IMR-90 (cell line): ENCODE data around the gene KRTAP5-5. TPM values are rescaled to one million over a fixed set of nuclear protein-coding genes. Genes with fewer than 3 reads are reported as not detected.

Source experiments
- ATAC-seq: fragments of 200-7000 bp; cut with Tn5 transposase; 2 replicates; pipeline ENCODE4 v1.9.1; 2020; ENCODE audit warnings: low read depth, mild to moderate bottlenecking, moderate library complexity
- BruUV-seq: library from RNA; stranded (reverse); fragments of 400-500 nt; replicated peaks from 2 replicates; lab custom pipeline; 2021; lab: Mats Ljungman, UMichigan
- CTCF ChIA-PET: fragments of 300-600 bp; formaldehyde crosslinking; extraction: SDS; loops from one replicate; lab custom pipeline; 2021; ENCODE audit warnings: antibody characterized with exemption; lab: Yijun Ruan, JAX
- POLR2A ChIA-PET: fragments of 300-600 bp; sonication (Branson Sonifier 250); formaldehyde crosslinking; loops from one replicate; lab custom pipeline; 2022; ENCODE audit warnings: antibody characterized with exemption; ENCODE audit not compliant: unreplicated experiment; lab: Charles Lee
- DNase-seq: peaks from one replicate; pipeline ENCODE4 v3.0.0; 2013
- H2AFZ ChIP-seq: replicated peaks from 2 replicates; pipeline ENCODE3; 2013; ENCODE audit warnings: low read length, mild to moderate bottlenecking; ENCODE audit not compliant: poor library complexity
- H2AK5ac ChIP-seq: 2 replicates; pipeline ENCODE4 v1.6.1; 2013; ENCODE audit warnings: low read depth, low read length, inconsistent platforms
- H2AK9ac ChIP-seq: replicated peaks from 2 replicates; pipeline ENCODE3; 2013; ENCODE audit warnings: mild to moderate bottlenecking, low read depth, low read length, moderate library complexity; ENCODE audit not compliant: poor library complexity
- H2BK120ac ChIP-seq: 2 replicates; pipeline ENCODE4 v1.6.1; 2013; ENCODE audit warnings: low read depth, low read length, inconsistent platforms
- H2BK15ac ChIP-seq: 3 replicates; pipeline ENCODE4 v1.6.1; 2013; ENCODE audit warnings: low read depth, low read length, inconsistent platforms
- H2BK20ac ChIP-seq: 2 replicates; pipeline ENCODE4 v1.6.1; 2013; ENCODE audit warnings: low read depth, mild to moderate bottlenecking, inconsistent platforms, low read length, moderate library complexity
- H2BK5ac ChIP-seq: 2 replicates; pipeline ENCODE4 v1.6.1; 2013; ENCODE audit warnings: mild to moderate bottlenecking, low read depth, low read length, inconsistent platforms; ENCODE audit not compliant: poor library complexity, severe bottlenecking
- H3K14ac ChIP-seq: replicated peaks from 2 replicates; pipeline ENCODE4 v1.6.1; 2013; ENCODE audit warnings: low read depth, low read length, inconsistent platforms
- H3K18ac ChIP-seq: 2 replicates; pipeline ENCODE4 v1.6.1; 2013; ENCODE audit warnings: low read depth, low read length, control low read depth
- H3K23ac ChIP-seq: 2 replicates; pipeline ENCODE4 v1.6.1; 2013; ENCODE audit warnings: low read depth, low read length, inconsistent platforms
- H3K27ac ChIP-seq: 2 replicates; pipeline ENCODE4 v1.5.1; 2013; ENCODE audit warnings: mild to moderate bottlenecking, control low read depth, low read length; ENCODE audit not compliant: insufficient read depth
- H3K27me3 ChIP-seq: 2 replicates; pipeline ENCODE4 v1.6.1; 2013; ENCODE audit warnings: low read length; ENCODE audit not compliant: control insufficient read depth, insufficient read depth
- H3K36me3 ChIP-seq: 2 replicates; pipeline ENCODE4 v1.6.1; 2013; ENCODE audit warnings: low read length, mixed read lengths; ENCODE audit not compliant: control insufficient read depth, insufficient read depth
- H3K4ac ChIP-seq: 2 replicates; pipeline ENCODE4 v1.6.1; 2013; ENCODE audit warnings: low read depth, low read length, inconsistent platforms
- H3K4me1 ChIP-seq: 2 replicates; pipeline ENCODE4 v1.6.1; 2013; ENCODE audit warnings: low read length, mixed read lengths; ENCODE audit not compliant: control insufficient read depth, insufficient read depth
- H3K4me2 ChIP-seq: 2 replicates; pipeline ENCODE4 v1.6.1; 2013; ENCODE audit warnings: low read depth, mild to moderate bottlenecking, control low read depth, low read length, moderate library complexity
- H3K4me3 ChIP-seq: 2 replicates; pipeline ENCODE4 v1.5.1; 2013; ENCODE audit warnings: low read depth, mild to moderate bottlenecking, control low read depth, low read length, moderate library complexity; ENCODE audit not compliant: insufficient read depth
- H3K56ac ChIP-seq: 2 replicates; pipeline ENCODE4 v1.6.1; 2013; ENCODE audit warnings: low read length, inconsistent platforms; ENCODE audit not compliant: insufficient read depth; ENCODE audit errors: extremely low read depth
- H3K79me1 ChIP-seq, 2 experiments: 2 replicates each; pipeline ENCODE4 v1.6.1; 2013; ENCODE audit warnings: low read length in 2 of 2, inconsistent platforms in 1 of 2, low read depth in 1 of 2
- H3K9ac ChIP-seq: 2 replicates; pipeline ENCODE4 v1.6.1; 2013; ENCODE audit warnings: low read depth, low read length, control low read depth
- H3K9me1 ChIP-seq: 2 replicates; pipeline ENCODE4 v1.6.1; 2013; ENCODE audit warnings: low read length, inconsistent platforms; ENCODE audit not compliant: insufficient read depth
- H3K9me3 ChIP-seq: 2 replicates; pipeline ENCODE4 v1.6.1; 2013; ENCODE audit warnings: low read length; ENCODE audit not compliant: control insufficient read depth, insufficient read depth
- H4K20me1 ChIP-seq: 2 replicates; pipeline ENCODE4 v1.6.1; 2013; ENCODE audit warnings: low read length, inconsistent platforms; ENCODE audit not compliant: insufficient read depth
- H4K5ac ChIP-seq: 2 replicates; pipeline ENCODE4 v1.6.1; 2013; ENCODE audit warnings: mild to moderate bottlenecking, low read depth, low read length, control low read depth
- H4K8ac ChIP-seq, 2 experiments: 2 replicates each; pipeline ENCODE4 v1.6.1; 2013; ENCODE audit warnings: low read depth in 2 of 2, low read length in 2 of 2, control low read depth in 1 of 2, inconsistent platforms in 1 of 2
- H4K91ac ChIP-seq: 2 replicates; pipeline ENCODE4 v1.6.1; 2013; ENCODE audit warnings: low read depth, low read length, inconsistent platforms; ENCODE audit not compliant: insufficient read depth
- BHLHE40 ChIP-seq: fragments of 150-350 bp; IDR thresholded peaks from 2 replicates; pipeline ENCODE4 v1.6.1; 2016; ENCODE audit warnings: mild to moderate bottlenecking, low read depth, low read length
- CEBPB ChIP-seq: IDR thresholded peaks from 2 replicates; pipeline ENCODE4 v1.6.1; 2012; ENCODE audit warnings: low read depth, low read length, improper control_type of control experiment
- CHD1 ChIP-seq: IDR thresholded peaks from 2 replicates; pipeline ENCODE4 v1.6.1; 2012; ENCODE audit warnings: low read depth, low read length, improper control_type of control experiment
- CTCF ChIP-seq: conservative IDR thresholded peaks from 2 replicates; pipeline ENCODE4 v1.5.1; 2012; ENCODE audit warnings: mild to moderate bottlenecking, low read depth, low read length, improper control_type of control experiment
- ELK1 ChIP-seq: fragments of 150-350 bp; IDR thresholded peaks from 2 replicates; pipeline ENCODE4 v1.6.1; 2016; ENCODE audit warnings: low read depth, mild to moderate bottlenecking, low read length, moderate library complexity, borderline replicate concordance
- FOS ChIP-seq: fragments of 150-350 bp; IDR thresholded peaks from 2 replicates; pipeline ENCODE4 v1.6.1; 2016; ENCODE audit warnings: low read depth, low read length
- MAFK ChIP-seq: IDR thresholded peaks from 2 replicates; pipeline ENCODE4 v1.6.1; 2012; ENCODE audit warnings: low read depth, low read length, improper control_type of control experiment
- MAZ ChIP-seq: IDR thresholded peaks from 2 replicates; pipeline ENCODE4 v1.6.1; 2012; ENCODE audit warnings: low read depth, mild to moderate bottlenecking, low read length, improper control_type of control experiment, moderate library complexity, borderline replicate concordance
- MXI1 ChIP-seq: IDR thresholded peaks from 2 replicates; pipeline ENCODE4 v1.6.1; 2012; ENCODE audit warnings: low read depth, mild to moderate bottlenecking, low read length, moderate library complexity, borderline replicate concordance
- NFE2L2 ChIP-seq: fragments of 150-350 bp; IDR thresholded peaks from 2 replicates; pipeline ENCODE4 v1.6.1; 2016; ENCODE audit warnings: low read depth, mild to moderate bottlenecking, low read length
- POLR2A ChIP-seq: IDR thresholded peaks from 2 replicates; pipeline ENCODE4 v1.6.1; 2012; ENCODE audit warnings: mild to moderate bottlenecking, low read depth, low read length
- RAD21 ChIP-seq: IDR thresholded peaks from 2 replicates; pipeline ENCODE4 v1.6.1; 2012; ENCODE audit warnings: low read length, improper control_type of control experiment
- RCOR1 ChIP-seq: IDR thresholded peaks from 2 replicates; pipeline ENCODE4 v1.6.1; 2012; ENCODE audit warnings: mild to moderate bottlenecking, low read length, improper control_type of control experiment; ENCODE audit not compliant: insufficient replicate concordance
- RFX5 ChIP-seq: IDR thresholded peaks from 2 replicates; pipeline ENCODE4 v1.8.0; 2012; ENCODE audit warnings: low read depth, mild to moderate bottlenecking, low read length, moderate library complexity
- SMC3 ChIP-seq: fragments of 150-350 bp; IDR thresholded peaks from 2 replicates; pipeline ENCODE4 v1.6.1; 2016; ENCODE audit warnings: low read depth, mild to moderate bottlenecking, antibody characterized with exemption, low read length, moderate library complexity
- USF2 ChIP-seq: fragments of 150-350 bp; IDR thresholded peaks from 2 replicates; pipeline ENCODE4 v1.6.1; 2017; ENCODE audit warnings: mild to moderate bottlenecking, antibody characterized with exemption, low read length, low read depth
- WGBS, 2 experiments: methylation state at CpG; one replicate each; pipeline versions ENCODE4 v1.1.5 to v1.1.7; 2013; ENCODE audit warnings: missing lambda C conversion rate in 2 of 2; ENCODE audit not compliant: insufficient read length in 1 of 2; ENCODE audit errors: extremely low coverage in 2 of 2; 5-methylcytosine and 5-hydroxymethylcytosine counted together
- dilution Hi-C: fragments of 300-500 bp; cut with HindIII; formaldehyde crosslinking; loops from one replicate; pipeline ENCODE4 v1.14.3; 2018; ENCODE audit warnings: low sequenced_read_pairs; ENCODE audit not compliant: unreplicated experiment
- in situ Hi-C: fragments of 300-500 bp; cut with MboI; formaldehyde crosslinking; loops from 3 replicates; pipeline ENCODE4 v1.14.3; 2019; ENCODE audit warnings: low sequenced_read_pairs, inconsistent platforms, mixed read lengths
- intact Hi-C: fragments of 100-400 bp; cut with micrococcal nuclease; formaldehyde crosslinking; loops from 2 replicates; pipeline ENCODE4 v1.10.0; 2022
- polyA plus RNA-seq, 3 experiments: library from polyadenylated mRNA; depleted of rRNA; stranded (reverse); fragments of >200 nt; gene quantifications; 2 replicates each; pipeline ENCODE4 v1.2.3, GENCODE V29; 2012; ENCODE audit warnings: low replicate concordance in 1 of 3
- total RNA-seq: library from RNA; depleted of rRNA; stranded (reverse); fragments of >200 nt; gene quantifications from 2 replicates; pipeline ENCODE4 v1.2.3, GENCODE V29; 2012

The KRTAP5-5 gene
- total and polyA plus RNA-seq, 2 of the 4 experiments (the other 2 are of a cell fraction), result not detected

GRCh38 chr11:1597994-1598380 lies 31.6 kb upstream of the KRTAP5-5 start, which contains the start of gene KRTAP5-2:
Gene KRTAP5-2, minus strand, starts transcription at chr11:1598294. Its CDS starts 44 bp downstream, at chr11:1598250.
- intact Hi-C loops (no loop called here), dilution Hi-C loops (no loop called here), in situ Hi-C loops (no loop called here)
- BruUV-seq, result no TSS peak
- no peak within 1 kb of the TSS for H3K14ac ChIP-seq
- no peak within 1 kb of the TSS for H3K56ac ChIP-seq
- H3K79me1 ChIP-seq, result no peaks in the 10 kb centered on the region
- no peak within 1 kb of the TSS for H3K4ac ChIP-seq
- no peak within 1 kb of the TSS for H2BK15ac ChIP-seq
- no peaks in the 10 kb centered on the region for H3K4me1 ChIP-seq
- no peaks in the 10 kb centered on the region for H3K9me1 ChIP-seq
- H4K8ac ChIP-seq, result no peak within 1 kb of the TSS
- no CpG with 5 or more reads among the region's 4 CpGs for WGBS, 2 experiments
- ChIA-PET POLR2A (no interaction called here), CTCF (no interaction called here)
- H3K23ac ChIP-seq, result no peak within 1 kb of the TSS
- no peak within 1 kb of the TSS for H2AK5ac ChIP-seq
- H3K27ac ChIP-seq, result no peak within 1 kb of the TSS
- H3K27me3 ChIP-seq, result peaks cover 41% of the 10 kb centered on the region
- no peaks in the 10 kb centered on the region for H3K36me3 ChIP-seq
- no peak within 1 kb of the TSS for H2BK20ac ChIP-seq
- H2AK9ac ChIP-seq, result no peak within 1 kb of the TSS
- TF ChIP-seq RFX5 (no peak), MXI1 (no peak), POLR2A (no peak), CEBPB (no peak), MAZ (no peak), CTCF (no peak), NFE2L2 (no peak), ELK1 (no peak), CHD1 (no peak), RAD21 (no peak), USF2 (no peak), SMC3 (no peak), MAFK (no peak), BHLHE40 (no peak), FOS (no peak), RCOR1 (no peak)
- H4K91ac ChIP-seq, result no peak within 1 kb of the TSS
- no peak within 1 kb of the TSS for H3K4me2 ChIP-seq
- no peak within 1 kb of the TSS for H2AFZ ChIP-seq
- H3K9me3 ChIP-seq, result no peaks in the 10 kb centered on the region
- no peak for DNase-seq
- no peak within 1 kb of the TSS for H3K18ac ChIP-seq
- H2BK120ac ChIP-seq, result no peak within 1 kb of the TSS
- H3K4me3 ChIP-seq, result no peak within 1 kb of the TSS
- no peak within 1 kb of the TSS for H2BK5ac ChIP-seq
- no peaks in the 10 kb centered on the region for H4K20me1 ChIP-seq
- no peak within 1 kb of the TSS for H4K5ac ChIP-seq
- no peak for ATAC-seq
- H3K9ac ChIP-seq, result no peak within 1 kb of the TSS
